ENCODE results near the gene INHA.

Gene INHA

DNA sequence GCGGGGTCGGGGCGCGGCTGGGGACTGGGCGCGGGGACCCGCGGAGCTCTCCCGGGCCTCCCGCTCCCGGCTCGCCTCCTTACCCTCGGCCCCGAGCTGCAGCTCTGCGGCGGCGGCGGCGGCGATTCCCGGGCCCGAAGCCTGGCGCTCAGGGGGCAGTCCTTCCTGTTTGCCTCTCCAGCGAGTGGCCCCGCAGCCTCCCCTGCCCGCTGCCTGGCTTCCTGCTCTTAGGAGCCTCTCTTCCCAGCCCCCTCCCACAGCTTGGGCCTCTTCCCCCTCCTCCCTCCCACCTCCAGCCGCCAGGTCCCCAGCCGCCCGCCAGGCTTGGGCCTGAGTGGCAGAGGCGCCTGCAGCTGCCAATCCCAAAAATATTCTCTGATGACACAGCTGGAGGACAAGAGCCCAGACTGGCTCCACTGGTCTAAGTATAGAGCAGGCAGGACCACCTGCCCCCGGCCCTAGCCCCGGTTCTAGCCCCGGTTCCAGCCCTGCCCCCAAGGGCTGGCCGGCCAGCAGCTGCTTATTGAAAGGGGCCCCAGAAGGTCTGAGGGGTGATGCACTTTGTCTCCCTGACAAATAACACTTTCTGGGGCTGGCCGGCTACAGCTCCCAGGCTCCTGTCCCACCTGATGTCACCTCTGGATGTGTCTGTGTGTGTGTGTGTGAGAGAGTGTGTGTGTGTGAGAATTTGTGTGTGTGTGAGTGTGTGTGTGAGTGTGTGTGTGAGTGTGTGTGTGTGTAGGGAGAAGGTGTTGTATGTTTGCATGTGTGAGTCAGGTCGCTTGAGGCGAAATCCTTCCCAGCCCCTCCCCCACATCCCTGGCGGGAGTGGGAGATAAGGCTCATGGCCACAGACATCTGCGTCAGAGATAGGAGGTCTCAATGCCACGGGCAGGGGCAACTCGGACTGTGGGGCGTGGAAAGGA, 536 bp upstream of the INHA start, which contains the start of gene OBSL1:
TSS of gene OBSL1 (minus strand) at position 229 of the 926 bp plus-strand sequence. CDS start 307 bp downstream, outside the sequence.
- in situ Hi-C loops (cut with MboI; ENCODE audit: low sequenced_read_pairs): no loop called here

- in situ Hi-C loops (cut with MboI; ENCODE audit: low sequenced_read_pairs): no loop called here
Observed at GRCh38 chr2:219573166-219573565, 1.1 kb downstream of the INHA start.

DNA sequence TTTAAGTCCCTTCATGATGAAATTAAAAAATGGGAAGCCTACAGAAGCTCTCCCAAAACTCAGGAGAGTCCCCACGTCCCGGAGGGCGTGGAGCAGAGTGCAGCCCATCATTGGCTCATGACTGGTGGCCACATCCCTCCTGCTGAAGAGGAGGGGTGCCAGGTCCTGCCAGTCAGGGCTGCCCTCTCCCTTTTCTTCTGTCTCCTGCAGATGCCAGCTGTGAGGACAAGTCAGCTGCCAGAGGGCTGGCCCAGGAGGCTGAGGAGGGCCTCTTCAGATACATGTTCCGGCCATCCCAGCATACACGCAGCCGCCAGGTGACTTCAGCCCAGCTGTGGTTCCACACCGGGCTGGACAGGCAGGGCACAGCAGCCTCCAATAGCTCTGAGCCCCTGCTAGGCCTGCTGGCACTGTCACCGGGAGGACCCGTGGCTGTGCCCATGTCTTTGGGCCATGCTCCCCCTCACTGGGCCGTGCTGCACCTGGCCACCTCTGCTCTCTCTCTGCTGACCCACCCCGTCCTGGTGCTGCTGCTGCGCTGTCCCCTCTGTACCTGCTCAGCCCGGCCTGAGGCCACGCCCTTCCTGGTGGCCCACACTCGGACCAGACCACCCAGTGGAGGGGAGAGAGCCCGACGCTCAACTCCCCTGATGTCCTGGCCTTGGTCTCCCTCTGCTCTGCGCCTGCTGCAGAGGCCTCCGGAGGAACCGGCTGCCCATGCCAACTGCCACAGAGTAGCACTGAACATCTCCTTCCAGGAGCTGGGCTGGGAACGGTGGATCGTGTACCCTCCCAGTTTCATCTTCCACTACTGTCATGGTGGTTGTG, 2.6 kb downstream of the INHA start:
- in situ Hi-C loops (cut with MboI; ENCODE audit: low sequenced_read_pairs): no loop called here

DNA sequence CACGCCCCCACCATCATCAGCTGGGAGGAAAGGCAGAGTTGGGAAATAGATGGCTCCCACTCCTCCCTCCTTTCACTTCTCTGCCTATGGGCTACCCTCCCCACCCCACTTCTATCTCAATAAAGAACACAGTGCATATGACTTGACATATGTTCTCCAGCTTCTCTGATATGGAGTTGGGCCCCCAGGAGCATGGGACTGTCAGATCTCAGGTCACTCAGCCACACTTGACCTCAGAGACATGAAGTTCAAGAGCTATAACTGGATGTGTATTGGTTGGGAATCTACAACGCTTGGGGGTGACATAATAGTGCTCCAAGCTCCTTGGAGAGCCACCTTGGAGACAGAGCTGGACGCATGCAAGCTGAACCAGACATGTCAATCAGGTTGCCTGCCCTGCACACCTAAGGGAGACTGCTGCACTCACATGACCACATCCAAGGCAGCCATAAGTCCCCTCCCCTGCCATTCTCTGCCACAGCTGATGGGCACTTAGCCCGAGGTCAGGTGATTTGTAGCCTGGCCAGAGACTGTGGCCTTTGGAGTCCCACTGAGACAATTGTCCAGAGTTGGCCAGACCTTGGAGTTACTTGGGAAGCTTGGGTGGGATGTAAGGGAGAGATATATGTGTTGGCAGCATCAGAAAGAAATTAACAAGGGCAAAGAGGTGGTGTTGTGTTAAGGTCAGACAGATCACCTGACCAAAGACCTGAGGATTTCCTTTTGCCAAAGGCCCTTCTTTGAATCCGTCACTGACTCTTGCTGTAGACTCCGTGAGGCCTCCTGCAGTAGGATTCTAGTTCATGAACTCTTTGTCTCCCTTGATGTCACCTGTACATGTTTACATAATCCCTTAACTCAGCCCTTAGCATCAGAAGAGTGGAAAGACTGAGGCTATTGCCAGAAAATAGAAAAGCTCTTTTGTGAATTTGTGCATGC, 3.7 kb downstream of the INHA start:
- in situ Hi-C loops (cut with MboI; ENCODE audit: low sequenced_read_pairs): no loop called here

DNA sequence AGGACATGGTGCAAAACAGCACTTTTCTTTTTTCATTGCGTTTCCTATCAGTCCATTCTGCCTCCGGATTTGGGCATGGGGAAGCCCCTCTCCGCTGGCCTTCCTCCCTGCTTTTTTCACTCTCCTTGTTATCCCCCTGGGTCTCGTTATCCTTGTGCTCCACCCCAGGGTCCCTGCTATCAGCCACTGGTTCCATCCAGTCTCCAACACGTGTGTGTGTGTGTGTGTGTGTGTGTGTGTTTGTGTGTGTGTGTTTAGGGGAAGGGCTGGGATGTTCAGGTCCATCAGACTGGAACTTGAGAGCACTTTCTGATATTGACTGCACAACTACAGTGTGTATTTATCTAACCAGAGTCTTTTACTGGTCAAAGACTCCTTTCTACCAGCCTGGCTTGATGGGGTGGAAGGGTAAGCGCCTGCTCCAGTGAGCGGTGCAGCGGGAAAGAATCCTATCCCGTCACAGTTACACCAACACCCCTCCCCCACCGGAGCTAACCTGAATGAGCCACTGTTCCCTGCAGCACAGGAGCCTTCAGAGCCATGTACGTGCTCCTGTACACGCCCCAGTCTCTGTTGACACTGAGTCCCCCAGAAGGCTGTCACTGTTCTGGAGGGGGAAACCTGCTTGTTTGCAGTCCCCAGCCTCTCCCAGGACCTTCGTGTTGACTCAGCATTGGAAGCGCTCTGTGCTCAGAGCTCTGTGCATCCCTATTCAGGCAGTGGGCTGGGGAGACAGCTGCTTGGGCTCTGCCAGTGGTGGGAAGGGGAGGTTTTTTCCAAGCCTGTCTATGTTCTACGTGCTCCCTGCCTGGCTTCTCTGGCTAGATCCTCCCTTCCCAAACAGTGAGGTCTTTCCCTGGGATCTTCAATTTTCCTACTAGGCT, 4.6 kb downstream of the INHA start:
- in situ Hi-C loops (cut with MboI; ENCODE audit: low sequenced_read_pairs): no loop called here

DNA sequence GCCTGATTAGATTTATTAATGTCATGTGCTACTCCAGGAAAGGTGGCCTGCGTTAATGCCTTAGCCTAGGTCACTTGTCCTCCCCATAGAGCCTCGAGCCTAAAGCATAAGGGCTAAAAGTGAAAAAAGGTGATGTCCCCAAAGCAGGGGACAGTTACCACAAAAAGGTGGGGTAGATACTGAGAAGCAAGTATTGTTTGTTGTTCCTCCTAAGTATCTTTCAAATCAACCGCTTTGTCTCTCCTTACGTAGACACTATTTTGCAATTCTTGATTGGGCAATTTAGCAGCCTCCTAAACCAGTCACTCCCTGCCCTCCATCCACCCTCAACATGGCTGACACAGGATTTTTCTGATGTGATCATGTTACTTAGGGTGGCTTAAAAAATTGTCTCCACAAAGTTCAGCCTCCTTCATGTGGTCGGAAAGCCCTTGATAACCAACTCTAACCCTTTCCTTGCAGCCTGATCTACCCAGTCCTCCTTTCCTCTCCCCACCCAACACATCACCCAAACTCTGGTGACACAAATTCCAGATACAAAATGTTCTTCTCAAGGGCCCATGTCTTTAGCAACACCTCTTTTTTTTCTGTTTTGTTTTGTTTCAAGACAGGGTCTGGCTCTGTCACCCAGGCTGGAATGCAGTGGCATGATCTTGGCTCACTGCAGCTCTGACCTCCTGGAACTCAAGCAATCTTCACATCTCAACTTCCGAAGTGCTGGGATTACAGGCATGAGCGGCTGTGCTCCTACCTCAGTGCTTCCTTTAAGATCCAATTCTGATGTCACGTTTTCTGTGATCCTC, 6.9 kb downstream of the INHA start:
- in situ Hi-C loops (cut with MboI; ENCODE audit: low sequenced_read_pairs): no loop called here

GRCh38 chr2:219581346-219581745, 9.2 kb downstream of the INHA start:
- in situ Hi-C loops (cut with MboI; ENCODE audit: low sequenced_read_pairs): no loop called here

GRCh38 chr2:219591091-219591490, 19.0 kb downstream of the INHA start:
- in situ Hi-C loops (cut with MboI; ENCODE audit: low sequenced_read_pairs): no loop called here

DNA sequence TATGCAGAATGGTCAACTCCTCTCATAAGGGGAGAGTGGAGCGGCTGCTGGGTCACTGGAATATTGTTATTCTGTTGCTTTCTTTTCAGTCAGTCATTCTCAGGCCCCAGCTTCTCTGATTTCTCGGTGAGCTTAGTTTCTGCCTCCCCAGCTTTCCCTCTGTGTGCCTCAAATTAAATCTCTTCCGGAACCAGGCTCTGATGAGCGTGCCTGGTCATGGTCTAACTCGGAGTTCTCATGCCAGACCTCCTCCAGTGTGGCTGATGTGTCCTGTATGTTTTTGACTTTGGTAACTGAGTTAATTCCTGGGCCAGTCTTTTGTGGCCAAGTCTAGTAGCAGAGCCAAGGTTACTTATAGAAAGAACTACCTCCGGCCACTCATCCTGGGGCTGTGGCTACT, 20.6 kb downstream of the INHA start:
- in situ Hi-C loops (cut with MboI; ENCODE audit: low sequenced_read_pairs): no loop called here

DNA sequence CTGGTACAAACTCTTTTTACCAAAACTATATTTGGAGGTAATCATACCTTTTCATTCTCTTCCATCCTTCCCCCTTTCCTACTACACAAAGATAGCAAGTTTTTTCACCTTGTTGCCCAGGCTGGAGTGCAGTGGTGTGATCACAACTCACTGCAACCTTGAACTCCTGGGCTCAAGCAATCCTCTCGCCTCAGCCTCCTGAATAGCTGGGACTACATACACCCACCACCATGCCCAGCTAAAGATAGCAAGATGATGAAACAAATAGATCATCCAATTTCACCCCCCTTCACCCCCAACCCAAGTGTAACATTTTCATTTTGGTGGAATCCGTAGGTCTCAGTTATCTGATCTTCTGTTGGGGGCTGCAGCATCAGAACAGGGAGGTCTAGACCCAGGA, 21.0 kb downstream of the INHA start:
- in situ Hi-C loops (cut with MboI; ENCODE audit: low sequenced_read_pairs): no loop called here

- in situ Hi-C loops (cut with MboI; ENCODE audit: low sequenced_read_pairs): no loop called here
Observed at GRCh38 chr2:219595256-219595655, 23.1 kb downstream of the INHA start.

GRCh38 chr2:219596954-219597551, 24.9 kb downstream of the INHA start:
- in situ Hi-C loops (cut with MboI; ENCODE audit: low sequenced_read_pairs): no loop called here

DNA sequence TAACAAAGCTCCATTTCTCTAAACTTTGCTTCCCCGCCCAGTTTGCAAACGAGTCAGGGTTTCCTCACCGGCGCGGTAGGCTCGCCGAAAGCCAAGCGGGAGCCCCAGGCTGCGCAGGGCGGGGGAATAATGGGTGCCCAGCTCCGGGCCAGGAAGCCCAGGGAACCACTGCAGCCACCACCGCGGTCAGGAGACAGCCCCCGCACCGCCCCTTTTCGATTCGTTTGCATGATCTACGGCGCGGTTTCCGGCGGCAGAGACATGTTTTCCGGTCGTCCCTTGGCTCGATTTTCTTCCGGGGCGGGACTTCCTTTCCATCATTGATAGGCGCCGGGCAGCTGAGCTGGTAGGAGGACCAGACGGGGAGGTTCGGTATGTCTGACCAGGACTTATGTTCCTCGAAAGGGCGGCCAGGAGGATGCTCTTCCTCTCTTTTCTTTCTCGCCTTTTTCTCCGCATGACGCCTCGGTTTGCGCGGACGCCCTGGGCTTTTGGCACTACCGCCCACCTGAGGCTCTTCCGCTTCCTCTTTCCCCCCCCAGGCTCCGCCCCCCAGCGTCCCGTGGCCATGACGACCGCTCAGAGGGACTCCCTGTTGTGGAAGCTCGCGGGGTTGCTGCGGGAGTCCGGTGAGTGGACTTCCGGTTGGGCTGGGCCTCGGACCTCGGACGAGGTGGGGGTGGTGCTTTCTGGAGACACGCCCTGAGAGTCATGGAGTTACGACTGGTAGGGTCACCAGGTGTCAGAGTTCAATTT, 25.6 kb downstream of the INHA start, which contains the start of gene STK11IP:
TSS of gene STK11IP (plus strand) at position 306 of the 756 bp plus-strand sequence. CDS start at position 569, 263 bp downstream.
- in situ Hi-C loops (cut with MboI; ENCODE audit: low sequenced_read_pairs): no loop called here

DNA sequence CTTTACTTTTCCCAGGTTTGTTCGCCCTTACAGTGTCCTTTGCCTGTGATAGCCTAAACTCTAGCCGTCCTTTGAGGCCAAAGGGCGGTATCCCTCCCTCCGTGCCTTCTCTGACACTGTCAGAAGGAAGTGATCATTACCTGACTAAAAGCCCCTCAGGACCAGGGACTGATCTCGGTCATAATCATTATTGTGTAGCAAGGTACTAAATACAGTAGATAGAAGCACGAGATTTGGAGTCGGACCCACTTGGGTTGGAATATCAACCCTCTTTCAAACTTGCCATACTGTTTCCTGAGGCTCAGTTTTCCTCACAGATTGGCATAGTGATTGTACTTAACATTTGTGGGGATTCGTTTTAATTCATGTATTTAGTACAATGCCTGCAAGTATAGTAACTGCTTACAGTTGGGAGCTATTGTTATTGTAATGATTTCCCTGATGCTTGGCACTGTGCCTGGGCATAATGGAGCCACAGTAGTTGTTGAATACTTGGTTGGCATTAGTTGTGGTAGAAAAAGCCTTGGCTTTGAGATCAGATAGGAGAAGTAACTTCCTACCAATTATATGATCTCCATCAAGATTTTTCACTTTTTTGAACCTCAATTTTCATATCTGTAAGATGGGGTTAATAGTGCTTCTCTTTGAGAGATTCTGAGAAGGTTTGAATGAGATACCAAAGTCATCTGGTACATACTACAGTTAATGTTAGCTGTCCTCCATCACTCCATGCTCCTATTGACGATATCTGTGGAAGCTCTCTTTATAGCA, 26.4 kb downstream of the INHA start:
- in situ Hi-C loops (cut with MboI; ENCODE audit: low sequenced_read_pairs): no loop called here

DNA sequence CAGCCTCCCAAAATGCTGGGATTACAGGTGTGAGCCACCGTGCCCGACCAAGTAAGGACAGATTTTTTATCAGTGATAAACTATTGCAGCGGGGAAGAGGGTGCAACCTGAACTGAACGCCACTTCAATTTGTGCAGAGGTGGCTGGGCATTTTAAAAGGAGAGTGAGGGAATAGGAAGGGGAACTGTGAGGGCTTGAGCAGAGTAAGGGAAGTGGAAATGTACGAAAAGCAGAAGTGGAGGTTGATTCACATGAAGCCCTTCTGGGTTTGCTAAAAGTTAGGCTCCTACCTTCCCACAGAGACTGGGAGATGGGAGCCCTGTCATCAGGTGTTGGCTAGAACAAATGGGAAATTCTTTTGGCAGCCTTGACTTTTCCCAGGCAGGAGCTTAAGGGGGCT, 31.7 kb downstream of the INHA start:
- in situ Hi-C loops (cut with MboI; ENCODE audit: low sequenced_read_pairs): no loop called here

GRCh38 chr2:219605607-219605954, 33.5 kb downstream of the INHA start:
- in situ Hi-C loops (cut with MboI; ENCODE audit: low sequenced_read_pairs): no loop called here

GRCh38 chr2:219607931-219608330, 35.8 kb downstream of the INHA start:
- in situ Hi-C loops (cut with MboI; ENCODE audit: low sequenced_read_pairs): no loop called here

Data from HL-60/S4 treated with retinoic acid at 250 ng/mL for 4 days and 3 days (cell line).